K562 (cell line): ENCODE measurements around the gene GFAP. TPM values are rescaled to one million over a fixed set of nuclear protein-coding genes. Genes with fewer than 3 reads are reported as not detected.
A peak's percentile ranks its signal among the peaks of the same experiment; 100 is the strongest.

Experiments used
- ATAC-seq: fragments of 200-7000 bp; cut with Tn5 transposase; 3 replicates; pipeline ENCODE4 v1.9.1; 2020; ENCODE audit warnings: moderate library complexity
- BruUV-seq: library from RNA; stranded (reverse); fragments of 400-500 nt; replicated peaks from 2 replicates; lab custom pipeline; 2021; lab: Mats Ljungman, UMichigan
- CTCF ChIA-PET: fragments of 300-600 bp; formaldehyde crosslinking; extraction: SDS; loops from one replicate; lab custom pipeline; 2021; ENCODE audit warnings: low intra/inter-chr PET ratio; lab: Yijun Ruan, JAX
- POLR2A ChIA-PET: fragments of 300-600, 350-650 bp; sonication (Branson Sonifier 250); formaldehyde crosslinking; extraction: SDS; loops from one replicate; lab custom pipeline; 2021; ENCODE audit warnings: antibody characterized with exemption, inconsistent platforms; lab: Yijun Ruan, JAX
- DNase-seq, 4 experiments: peaks; one replicate each; pipeline versions ENCODE4 v3.0.0 to v3.0.0-alpha.2; 2011 to 2018; ENCODE audit warnings: low spot score in 3 of 4, mixed read lengths in 3 of 4; ENCODE audit errors: extremely low read depth in 1 of 4
- FAIRE-seq: peaks from 2 replicates; lab custom pipeline; 2011; peaks lifted over from hg19 to GRCh38; lab: Jason Lieb, UNC
- H2AFZ ChIP-seq: 2 replicates; pipeline ENCODE4 v1.6.0; 2011; ENCODE audit warnings: low read depth, low read length, control low read depth, inconsistent platforms
- H3K27ac ChIP-seq: fragments of 200-600 bp; 3 replicates; pipeline ENCODE4 v1.8.0; 2011; ENCODE audit warnings: low read depth, mild to moderate bottlenecking, control low read depth, inconsistent platforms, low read length, moderate library complexity, mixed read lengths; ENCODE audit errors: extremely low read depth
- H3K27me3 ChIP-seq, 2 experiments: fragments of 300-600 bp in 1 of 2; 2 replicates in 1 of 2; 3 replicates in 1 of 2; pipeline versions ENCODE4 v1.6.0 to v1.8.0; 2011; ENCODE audit warnings: inconsistent platforms in 2 of 2, low read length in 2 of 2, mild to moderate bottlenecking in 1 of 2, mixed read lengths in 1 of 2, moderate library complexity in 1 of 2; ENCODE audit not compliant: control insufficient read depth in 2 of 2, insufficient read depth in 2 of 2
- H3K36me3 ChIP-seq: fragments of 300-600 bp; 3 replicates; pipeline ENCODE4 v1.8.0; 2011; ENCODE audit warnings: mild to moderate bottlenecking, low read length, inconsistent platforms; ENCODE audit not compliant: control insufficient read depth, insufficient read depth
- H3K4me1 ChIP-seq, 2 experiments: fragments of 200-600 bp in 1 of 2; replicated peaks in 1 of 2; 2 replicates in 1 of 2; 3 replicates in 1 of 2; pipeline versions ENCODE4 v1.5.1 to v1.8.0; 2011; ENCODE audit warnings: inconsistent platforms in 2 of 2, low read length in 2 of 2, mild to moderate bottlenecking in 1 of 2, mixed read lengths in 1 of 2, moderate library complexity in 1 of 2; ENCODE audit not compliant: control insufficient read depth in 2 of 2, insufficient read depth in 2 of 2
- H3K4me2 ChIP-seq: 2 replicates; pipeline ENCODE4 v1.6.1; 2011; ENCODE audit warnings: low read length, control low read depth, inconsistent platforms, mixed read lengths; ENCODE audit not compliant: insufficient read depth
- H3K4me3 ChIP-seq: fragments of 200-600 bp; sonication (generic), shearing (Covaris generic); 2 replicates; pipeline ENCODE4 v1.5.1; 2016; ENCODE audit warnings: control low read depth, inconsistent platforms
- H3K79me2 ChIP-seq: fragments of 200-600 bp; 3 replicates; pipeline ENCODE4 v1.8.0; 2011; ENCODE audit warnings: low read length, inconsistent platforms; ENCODE audit not compliant: control insufficient read depth, insufficient read depth
- H3K9ac ChIP-seq, 2 experiments: 2 replicates each; pipeline versions ENCODE4 v1.6.0 to v1.6.1; 2011; ENCODE audit warnings: low read depth in 2 of 2, low read length in 2 of 2, control low read depth in 1 of 2, inconsistent platforms in 1 of 2, mild to moderate bottlenecking in 1 of 2, mixed read lengths in 1 of 2; ENCODE audit not compliant: insufficient read depth in 1 of 2
- H3K9me1 ChIP-seq: one replicate; pipeline ENCODE4 v1.6.0; 2011; ENCODE audit warnings: inconsistent platforms, mild to moderate bottlenecking, low read length, moderate library complexity; ENCODE audit not compliant: control insufficient read depth, insufficient read depth
- H3K9me3 ChIP-seq: replicated peaks from 2 replicates; pipeline ENCODE4 v1.5.1; 2011; ENCODE audit warnings: low read depth, low read length, inconsistent platforms; ENCODE audit not compliant: control insufficient read depth, insufficient read depth
- H4K20me1 ChIP-seq: replicated peaks from 2 replicates; pipeline ENCODE4 v1.6.1; 2011; ENCODE audit warnings: low read length, inconsistent platforms, mixed read lengths; ENCODE audit not compliant: control insufficient read depth, insufficient read depth
- CHD4 ChIP-seq: fragments of 200-600 bp; sonication (generic); IDR thresholded peaks from 3 replicates; pipeline ENCODE4 v1.6.1; 2012; ENCODE audit warnings: low read depth, mild to moderate bottlenecking, mixed read lengths, low read length, inconsistent platforms; ENCODE audit not compliant: insufficient read depth, insufficient replicate concordance, poor library complexity, severe bottlenecking
- DACH1 ChIP-seq: fragments of 450-650 bp; IDR thresholded peaks from 2 replicates; pipeline ENCODE4 v1.6.1; 2018; ENCODE audit not compliant: partially characterized antibody
- ESRRB ChIP-seq: fragments of 250-450 bp; sonication (Bioruptor Pico); IDR thresholded peaks from 2 replicates; pipeline ENCODE4 v1.5.0; 2020; ENCODE audit warnings: mild to moderate bottlenecking, moderate library complexity, borderline replicate concordance
- GABPA ChIP-seq: fragments of 200-800 bp; sonication (Bioruptor generic); conservative IDR thresholded peaks from 2 replicates; pipeline ENCODE4 v1.6.1; 2016; ENCODE audit warnings: low read depth, missing genetic modification characterization, missing compliant biosample characterization
- HMG20A ChIP-seq: fragments of 450-650 bp; formaldehyde crosslinking; conservative IDR thresholded peaks from 2 replicates; pipeline ENCODE4 v1.4.0; 2020; ENCODE audit warnings: mild to moderate bottlenecking, mixed read lengths
- KDM4B ChIP-seq, 2 experiments: fragments of 450-650 bp in 1 of 2; sonication (generic) in 1 of 2; IDR thresholded peaks; 2 replicates each; pipeline ENCODE4 v1.6.1; 2016 to 2017; ENCODE audit warnings: borderline replicate concordance in 2 of 2, antibody characterized with exemption in 1 of 2, low read depth in 1 of 2, mild to moderate bottlenecking in 1 of 2
- NFIC ChIP-seq: fragments of 450-650 bp; IDR thresholded peaks from 2 replicates; pipeline ENCODE4 v1.6.1; 2017; ENCODE audit warnings: mild to moderate bottlenecking, inconsistent platforms
- PATZ1 ChIP-seq: fragments of 250-450 bp; sonication (Bioruptor Pico); IDR thresholded peaks from 2 replicates; pipeline ENCODE4 v1.5.0; 2020; ENCODE audit warnings: mild to moderate bottlenecking, borderline replicate concordance
- POLR2G ChIP-seq: fragments of 200-400 bp; formaldehyde crosslinking; IDR thresholded peaks from 2 replicates; pipeline ENCODE4 v1.6.1; 2017; ENCODE audit warnings: low read depth, mild to moderate bottlenecking, antibody characterized with exemption, low read length, moderate library complexity
- SMARCB1 ChIP-seq: IDR thresholded peaks from 2 replicates; pipeline ENCODE4 v1.6.1; 2011; ENCODE audit warnings: improper control_type of control experiment, low read depth; ENCODE audit not compliant: insufficient read length
- ZNF212 ChIP-seq: fragments of 450-650 bp; formaldehyde crosslinking; IDR thresholded peaks from 2 replicates; pipeline ENCODE4 v1.4.0; 2020; ENCODE audit warnings: mild to moderate bottlenecking
- ZNF445 ChIP-seq: fragments of 250-450 bp; sonication (Bioruptor Pico); IDR thresholded peaks from 2 replicates; pipeline ENCODE4 v1.4.0; 2020; ENCODE audit warnings: low read depth, mild to moderate bottlenecking, moderate library complexity
- ZNF778 ChIP-seq: fragments of 450-650 bp; formaldehyde crosslinking; IDR thresholded peaks from 2 replicates; pipeline ENCODE4 v1.4.0; 2020; ENCODE audit warnings: mild to moderate bottlenecking, moderate library complexity
- WGBS: fragments of 100-300 bp; shearing (Covaris generic); methylation state at CpG from one replicate; pipeline ENCODE4 v1.1.6; 2016; ENCODE audit warnings: low coverage, mixed read lengths; ENCODE audit not compliant: insufficient coverage; ENCODE audit errors: missing lambda C conversion rate; 5-methylcytosine and 5-hydroxymethylcytosine counted together
- in situ Hi-C: fragments of 300-500 bp; cut with MboI; formaldehyde crosslinking; loops from 4 replicates; pipeline ENCODE4 v1.15.0; 2018; ENCODE audit warnings: inconsistent platforms, mixed read lengths
- intact Hi-C: fragments of 100-400 bp; cut with micrococcal nuclease; formaldehyde crosslinking; loops from 2 replicates; pipeline ENCODE4 v1.14.2; 2022
- polyA plus RNA-seq, 8 experiments: library from polyadenylated mRNA; depleted of rRNA in 4 of 8; stranded (reverse) in 5 of 8; unstranded in 3 of 8; fragments of >200 nt; fragmentation: Nextera tagmentation in 2 of 8; fragmentation: Illumina TruSeq in 1 of 8; extraction: Ambion mirVana in 2 of 8; extraction: Trizol in 1 of 8; gene quantifications; 2 replicates each; pipeline versions ENCODE4 v1.2.1 to v1.2.3, GENCODE V29; 2011 to 2014; ENCODE audit warnings: inconsistent platforms in 1 of 8, missing spikeins in 1 of 8
- total RNA-seq, 7 experiments: library from RNA; depleted of rRNA in 6 of 7; stranded (reverse); fragments of >200 nt in 6 of 7; fragmentation: Illumina TruSeq in 2 of 7; extraction: Trizol in 2 of 7; gene quantifications; 2 replicates each; pipeline versions ENCODE4 v1.2.1 to v1.2.3, GENCODE V29; 2011 to 2021; ENCODE audit warnings: low replicate concordance in 1 of 7

The GFAP gene
- total and polyA plus RNA-seq, 9 of the 15 experiments (the other 6 are each of a cell fraction or from before 2014, with no cell fraction given): 0.07 to 1.4 (median 0.60) TPM; not detected in 1

GRCh38 chr17:44894642-44895041 is 20.7 kb downstream of the GFAP start:
- H2AFZ ChIP-seq: no peak overlapping the region
- ChIA-PET POLR2A (interaction anchor here (0.7 to 2.1 kb wide), 2 partner anchors 10 to 114 kb away, joined by 3 to 8 read pairs; no protein-coding TSS in a partner anchor), CTCF (no interaction called here)
- H3K9ac ChIP-seq: no peak overlapping the region
- no peak for FAIRE-seq
- no TSS peak for BruUV-seq
- no peak for ATAC-seq
- TF ChIP-seq ESRRB (CRISPR knock-in tag) (no peak), NFIC (peak; percentile 49; the same call in 1 of the 2 replicates)
- H3K36me3 ChIP-seq: peaks cover 57% of the 10 kb centered on the region
- peaks cover under 1 to 2% of the 10 kb centered on the region in 2 experiments; a peak in 2 of 5 replicates for H3K4me1 ChIP-seq
- in situ Hi-C loops (no loop called here), intact Hi-C loops (no loop called here)
- 94% methylated on average over 3 of the region's 4 CpGs for WGBS
- H3K27me3 ChIP-seq: no peaks in the 10 kb centered on the region
- H3K79me2 ChIP-seq: peaks cover 88% of the 10 kb centered on the region
- peaks cover 7% of the 10 kb centered on the region for H4K20me1 ChIP-seq
- no peak overlapping the region for H3K4me3 ChIP-seq
- H3K27ac ChIP-seq: no peak overlapping the region
- no peaks in the 10 kb centered on the region for H3K9me3 ChIP-seq
- no peaks in the 10 kb centered on the region for H3K9me1 ChIP-seq
- DNase-seq: no peak
- no peak overlapping the region for H3K4me2 ChIP-seq

GRCh38 chr17:44892250-44892649 is 23.1 kb downstream of the GFAP start:
- intact Hi-C loops (no loop called here), in situ Hi-C loops (no loop called here)
- POLR2A ChIA-PET: interaction anchor here (0.6 to 1.2 kb wide), 2 partner anchors 11 to 55 kb away, joined by 3 to 4 read pairs; partner anchors contain the start of gene KIF18B
- TF ChIP-seq POLR2G (no peak), CHD4 (no peak), ZNF445 (no peak), KDM4B (IDR thresholded peaks at IDR 0.05; ENCODE audit: borderline replicate concordance in 2 of 2, low read depth in 1 of 2) (no peak), HMG20A (CRISPR knock-in tag) (no peak), DACH1 (no peak), PATZ1 (CRISPR knock-in tag) (no peak), SMARCB1 (no peak), GABPA (tag) (no peak), ZNF212 (CRISPR knock-in tag) (no peak), ZNF778 (no peak)

More at GRCh38 chr17:44892250-44892649, 23.1 kb downstream of the GFAP start:
- Histone ChIP-seq H3K9me3 (no peaks in the 10 kb centered on the region), H2AFZ (no peak overlapping the region), H3K27me3 (no peaks in the 10 kb centered on the region), H3K36me3 (peaks cover 77% of the 10 kb centered on the region), H3K4me1 (peaks cover 0 to 1% of the 10 kb centered on the region in 2 experiments; a peak in 2 of 5 replicates), H3K4me3 (no peak overlapping the region), H3K79me2 (peaks cover 89% of the 10 kb centered on the region), H3K9me1 (no peaks in the 10 kb centered on the region), H3K9ac (no peak overlapping the region), H3K27ac (no peak overlapping the region), H3K4me2 (no peak overlapping the region), H4K20me1 (peaks cover 30% of the 10 kb centered on the region)
- DNase-seq (no peak), FAIRE-seq (no peak), ATAC-seq (no peak)
- BruUV-seq: no TSS peak
- CTCF ChIA-PET: no interaction called here
